ENCODE measurements around the gene ACVR1B. TPM values are rescaled to one million over a fixed set of nuclear protein-coding genes. Genes with fewer than 3 reads are reported as not detected.

Gene ACVR1B
- total RNA-seq, 4 donors from 2014 or later, result 14.8 to 16.3 (median 15.4) TPM

DNA sequence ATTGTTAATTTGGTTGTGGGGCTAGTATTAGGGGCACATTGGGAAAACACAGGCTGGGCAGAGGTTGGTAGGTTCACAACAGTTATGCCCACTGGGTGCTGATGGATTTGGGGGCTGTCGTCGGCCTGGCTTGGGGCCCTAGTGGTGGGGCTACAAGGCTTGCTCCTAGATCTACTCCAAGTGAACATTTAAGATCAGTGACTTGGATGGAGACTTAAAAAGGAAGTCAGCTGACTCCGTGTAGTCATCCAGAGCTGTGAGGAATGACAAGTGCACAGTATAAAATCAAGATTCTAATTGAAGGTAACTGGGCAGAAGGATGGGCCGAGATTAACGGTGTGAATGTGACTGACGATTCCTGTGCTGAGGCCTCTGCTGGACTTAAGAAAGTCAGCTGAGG, 86.9 kb downstream of the ACVR1B start:
- TF ChIP-seq, protein P1, sequence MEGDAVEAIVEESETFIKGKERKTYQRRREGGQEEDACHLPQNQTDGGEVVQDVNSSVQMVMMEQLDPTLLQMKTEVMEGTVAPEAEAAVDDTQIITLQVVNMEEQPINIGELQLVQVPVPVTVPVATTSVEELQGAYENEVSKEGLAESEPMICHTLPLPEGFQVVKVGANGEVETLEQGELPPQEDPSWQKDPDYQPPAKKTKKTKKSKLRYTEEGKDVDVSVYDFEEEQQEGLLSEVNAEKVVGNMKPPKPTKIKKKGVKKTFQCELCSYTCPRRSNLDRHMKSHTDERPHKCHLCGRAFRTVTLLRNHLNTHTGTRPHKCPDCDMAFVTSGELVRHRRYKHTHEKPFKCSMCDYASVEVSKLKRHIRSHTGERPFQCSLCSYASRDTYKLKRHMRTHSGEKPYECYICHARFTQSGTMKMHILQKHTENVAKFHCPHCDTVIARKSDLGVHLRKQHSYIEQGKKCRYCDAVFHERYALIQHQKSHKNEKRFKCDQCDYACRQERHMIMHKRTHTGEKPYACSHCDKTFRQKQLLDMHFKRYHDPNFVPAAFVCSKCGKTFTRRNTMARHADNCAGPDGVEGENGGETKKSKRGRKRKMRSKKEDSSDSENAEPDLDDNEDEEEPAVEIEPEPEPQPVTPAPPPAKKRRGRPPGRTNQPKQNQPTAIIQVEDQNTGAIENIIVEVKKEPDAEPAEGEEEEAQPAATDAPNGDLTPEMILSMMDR (IDR thresholded peaks at IDR 0.05; ENCODE audit: low read depth), result no peak

DNA sequence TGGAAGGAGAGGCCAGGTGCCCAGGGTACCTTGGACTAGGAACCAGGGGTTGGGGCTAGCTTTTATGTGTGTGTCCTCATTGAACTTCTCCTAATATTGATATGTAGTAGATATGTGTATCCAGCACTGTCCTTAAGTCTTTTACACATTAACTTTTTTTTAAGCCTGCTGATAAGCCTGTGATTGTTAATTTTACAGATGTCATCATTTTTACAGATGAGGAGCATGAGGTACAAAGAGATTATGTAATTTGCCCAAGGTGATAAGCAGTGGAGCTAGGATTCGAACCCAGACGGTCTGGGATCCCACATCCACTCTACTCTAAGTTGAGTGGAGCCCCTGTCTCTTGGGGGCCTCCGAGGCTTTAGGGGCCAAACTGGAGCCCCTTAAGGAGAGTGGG, 89.5 kb downstream of the ACVR1B start:
- TF ChIP-seq, protein P1 (IDR thresholded peaks at IDR 0.05; ENCODE audit: low read depth), result no peak

DNA sequence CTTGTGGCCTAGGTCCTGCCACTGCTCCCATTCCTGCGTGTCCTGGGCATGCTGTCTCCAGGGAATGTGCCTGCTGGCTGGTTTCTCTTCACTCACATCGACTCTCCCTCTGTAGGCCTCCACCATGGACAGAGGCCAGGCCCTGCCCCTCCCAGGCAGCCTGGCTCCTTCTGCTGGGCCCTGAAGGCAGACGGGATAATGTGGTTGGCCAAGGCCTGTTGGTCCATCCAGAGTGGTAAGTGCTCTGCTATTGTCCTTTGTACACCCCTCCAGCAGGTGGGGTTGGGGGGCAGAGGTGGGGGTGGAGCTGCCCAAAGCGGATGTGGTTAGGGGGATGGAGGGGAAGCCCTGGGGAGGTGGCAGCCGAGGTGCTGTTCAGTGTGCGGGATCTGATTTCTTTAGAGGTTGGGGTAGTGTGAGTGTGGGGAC, 90.2 kb downstream of the ACVR1B start:
- TF ChIP-seq, protein P1 (IDR thresholded peaks at IDR 0.05; ENCODE audit: low read depth), result no peak

DNA sequence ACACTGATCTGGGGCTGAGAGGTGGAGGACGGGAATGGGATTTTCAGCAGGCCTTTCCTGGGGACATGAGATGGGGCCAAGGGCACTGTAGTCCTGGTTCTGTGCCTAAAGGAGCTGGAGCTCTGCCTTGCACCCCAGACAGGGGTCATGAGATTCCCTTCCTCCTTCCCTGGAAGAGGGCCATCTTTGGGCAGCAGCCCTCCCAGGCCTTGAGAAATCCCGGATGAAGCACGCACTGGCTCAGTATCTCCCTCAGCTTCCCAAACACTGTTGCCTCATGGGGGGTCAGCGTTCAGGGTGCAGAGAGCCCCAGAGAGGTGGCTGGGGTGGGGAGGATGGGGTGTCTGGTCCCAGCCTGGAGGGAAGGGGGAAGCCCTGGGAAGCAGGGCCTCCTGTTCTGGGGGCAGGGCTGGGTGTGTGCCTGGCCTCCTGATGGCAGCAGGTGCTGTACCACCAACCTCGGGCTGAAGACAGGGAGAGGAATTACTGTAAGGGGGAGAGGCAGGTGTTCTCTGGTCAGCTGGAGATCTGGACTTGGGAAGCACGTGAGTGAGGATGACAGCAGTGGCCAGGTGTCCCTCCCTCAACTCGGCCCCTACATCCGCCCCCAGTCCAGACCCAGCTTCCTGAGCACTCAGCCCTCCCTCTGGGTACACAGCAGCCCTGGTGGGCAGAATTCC, 91.3 kb downstream of the ACVR1B start:
- TF ChIP-seq, protein P1 (IDR thresholded peaks at IDR 0.05; ENCODE audit: low read depth), result no peak

DNA sequence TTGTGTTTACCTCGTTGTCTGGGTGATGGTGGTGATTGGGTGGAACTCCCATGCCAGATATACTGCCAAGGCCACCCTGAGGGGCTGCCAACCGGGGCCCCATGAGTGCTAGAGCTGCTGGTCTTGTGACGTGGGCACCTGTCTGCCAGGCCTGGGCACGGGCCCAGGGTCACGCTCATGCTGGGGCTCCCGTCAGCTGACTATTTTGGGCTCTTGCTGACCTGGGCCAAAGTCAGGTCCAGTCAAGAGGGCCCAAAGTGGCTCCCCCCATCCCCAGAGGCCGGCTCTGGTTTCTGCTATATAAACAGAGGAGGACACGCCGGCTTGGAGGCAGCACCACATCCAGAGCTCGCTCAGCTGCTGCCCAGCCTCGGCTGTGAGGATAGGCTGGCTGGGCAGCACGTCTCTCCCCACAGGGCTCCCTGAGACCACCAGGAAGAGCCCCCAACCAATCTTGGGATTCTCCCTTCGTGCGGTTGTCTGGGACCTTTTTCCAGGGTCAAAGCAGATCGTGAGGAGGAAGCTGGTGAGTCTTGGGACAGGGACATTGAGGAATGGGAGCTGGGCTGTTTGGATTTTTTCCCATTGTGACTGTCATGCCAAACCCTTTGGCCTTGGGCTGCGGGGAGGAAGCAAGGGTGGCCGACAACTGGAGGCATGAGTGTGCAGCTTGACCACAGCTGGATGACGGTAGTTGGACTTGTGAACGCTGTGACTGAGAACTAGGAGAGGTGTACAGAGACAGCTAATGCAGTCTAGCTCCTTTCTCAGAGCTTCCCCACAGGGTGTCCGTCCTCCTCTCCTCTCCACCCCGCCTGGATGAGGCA, 92.1 kb downstream of the ACVR1B start:
- TF ChIP-seq, protein P1 (IDR thresholded peaks at IDR 0.05; ENCODE audit: low read depth), result no peak

DNA sequence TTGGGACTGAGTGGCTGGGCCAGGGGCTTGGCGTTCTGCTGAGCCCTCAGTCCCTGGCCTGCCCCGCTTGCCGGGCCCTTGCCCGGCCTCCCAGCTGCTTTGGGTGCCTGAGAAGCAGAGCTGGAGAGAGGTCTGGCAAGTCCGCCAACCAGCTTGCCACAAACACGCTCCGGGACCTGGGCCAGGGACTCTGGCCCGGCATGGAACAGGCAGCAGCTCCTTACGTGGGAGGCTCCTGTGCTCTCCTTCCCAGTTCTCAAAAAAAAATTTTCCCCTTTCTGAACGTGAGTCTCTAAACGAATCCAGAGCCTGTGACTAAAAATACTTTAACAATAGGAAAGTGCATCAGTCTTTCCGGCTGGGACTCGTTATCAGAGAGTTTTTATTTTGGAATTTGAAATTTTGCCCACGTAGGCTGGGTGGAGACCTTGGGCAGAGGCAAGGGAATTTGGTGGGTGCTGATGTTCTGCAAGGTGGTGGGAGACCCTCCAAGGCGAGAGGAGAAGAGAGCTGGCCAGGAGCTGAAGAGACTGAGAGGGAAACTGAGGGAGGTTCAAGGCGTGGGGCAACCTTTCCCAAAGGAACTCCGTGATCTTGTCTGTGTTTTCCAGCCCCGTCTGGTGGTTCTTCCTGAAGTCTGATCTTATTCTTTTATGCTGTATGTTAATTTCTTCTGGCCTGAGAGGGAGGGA, 92.9 kb downstream of the ACVR1B start:
- TF ChIP-seq, protein P1 (IDR thresholded peaks at IDR 0.05; ENCODE audit: low read depth), result no peak

DNA sequence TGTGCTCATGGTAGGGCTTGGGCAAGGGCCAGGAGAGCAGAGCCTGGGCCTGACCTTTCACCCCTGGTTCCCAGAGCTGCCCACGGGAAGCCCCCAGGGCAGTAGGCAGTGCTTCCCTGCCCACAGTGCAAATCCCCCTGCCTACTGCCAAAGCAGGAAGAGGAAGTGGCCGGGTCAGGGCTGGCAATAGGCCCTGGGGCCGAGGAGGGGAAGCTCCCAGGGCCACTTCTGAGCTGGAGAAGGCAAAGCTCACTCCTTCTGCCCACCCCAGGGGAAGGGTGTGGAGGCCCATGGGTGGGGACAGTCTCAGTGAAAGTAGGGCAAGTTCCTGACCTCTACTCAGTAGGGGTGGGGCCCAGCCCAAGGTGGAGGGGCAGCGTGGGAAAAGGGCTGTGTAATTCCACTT, 94.3 kb downstream of the ACVR1B start:
- TF ChIP-seq, protein P1 (IDR thresholded peaks at IDR 0.05; ENCODE audit: low read depth), result no peak
